Esophagus muscularis mucosa (tissue), 4 donors: ENCODE results near the gene ENO1. TPM values are rescaled to one million over a fixed set of nuclear protein-coding genes. Genes with fewer than 3 reads are reported as not detected.
"Not testable (repeated sequence)": the region's sequence is repeated elsewhere in the genome, so short reads cannot be mapped to it uniquely, and the experiment has no call there.

Source experiments
- DNase-seq: peaks from one replicate; pipeline ENCODE4 v3.0.0-alpha.2; 2017; ENCODE audit errors: extremely low spot score
- H3K27ac ChIP-seq, 4 donors: fragments of 200-600 bp; sonication (generic); replicated peaks in 1 of 4; 1 replicate in 3 of 4; 2 replicates in 1 of 4; pipeline ENCODE4 v1.5.1; 2016 to 2019; ENCODE audit warnings: mild to moderate bottlenecking in 1 of 4
- H3K27me3 ChIP-seq, 4 donors: fragments of 200-600 bp; sonication (generic); one replicate each; pipeline versions ENCODE4 v1.5.1 to v1.6.0; 2016 to 2019
- H3K36me3 ChIP-seq, 4 donors: fragments of 200-600 bp; sonication (generic); one replicate each; pipeline ENCODE4 v1.5.1; 2016 to 2019
- H3K4me1 ChIP-seq, 4 donors: fragments of 200-600 bp; sonication (generic); one replicate each; pipeline ENCODE4 v1.5.1; 2016 to 2019
- H3K4me3 ChIP-seq, 4 donors: fragments of 200-600 bp; sonication (generic); 1 replicate in 2 of 4; 2 replicates in 2 of 4; pipeline ENCODE4 v1.5.1; 2016 to 2019; ENCODE audit warnings: mild to moderate bottlenecking in 4 of 4, moderate library complexity in 1 of 4
- H3K9me3 ChIP-seq, 4 donors: fragments of 200-600 bp; sonication (generic); 1 replicate in 3 of 4; 2 replicates in 1 of 4; pipeline ENCODE4 v1.5.1; 2016 to 2019
- EP300 ChIP-seq: sonication (generic); formaldehyde crosslinking; IDR thresholded peaks from one replicate; pipeline ENCODE4 v1.6.1; 2017; ENCODE audit warnings: antibody characterized with exemption
- POLR2A ChIP-seq: fragments of 450-650 bp; IDR thresholded peaks from one replicate; pipeline ENCODE4 v1.6.1; 2017; ENCODE audit warnings: antibody characterized with exemption, moderate library complexity, mild to moderate bottlenecking, low read depth
- POLR2AphosphoS5 ChIP-seq, 2 donors: sonication (generic); formaldehyde crosslinking; IDR thresholded peaks; one replicate each; pipeline ENCODE4 v1.6.1; 2017; ENCODE audit warnings: antibody characterized with exemption in 2 of 2
- WGBS: methylation state at CpG from one replicate; pipeline ENCODE4 v1.1.5; 2018; 5-methylcytosine and 5-hydroxymethylcytosine counted together
- intact Hi-C: fragments of 100-400 bp; cut with DNase I; formaldehyde crosslinking; loops from one replicate; pipeline ENCODE4 v1.15.1; 2023
- total RNA-seq, 4 donors: library from RNA; depleted of rRNA; stranded (reverse); fragments of >200 nt; gene quantifications; one replicate each; pipeline versions ENCODE4 v1.1.0 to v1.2.1, GENCODE V29; 2016
- TF ChIP-seq, protein P1 (sequence below), 3 experiments: fragments of 200-600 bp in 2 of 3; fragments of 450-650 bp in 1 of 3; sonication (generic) in 2 of 3; IDR thresholded peaks; one replicate each; pipeline ENCODE4 v1.5.1; 2017 to 2019; ENCODE audit warnings: antibody characterized with exemption in 3 of 3, mild to moderate bottlenecking in 2 of 3, moderate library complexity in 1 of 3

Gene ENO1
- total RNA-seq, 4 donors from 2014 or later, result 595 to 895 (median 621) TPM

DNA sequence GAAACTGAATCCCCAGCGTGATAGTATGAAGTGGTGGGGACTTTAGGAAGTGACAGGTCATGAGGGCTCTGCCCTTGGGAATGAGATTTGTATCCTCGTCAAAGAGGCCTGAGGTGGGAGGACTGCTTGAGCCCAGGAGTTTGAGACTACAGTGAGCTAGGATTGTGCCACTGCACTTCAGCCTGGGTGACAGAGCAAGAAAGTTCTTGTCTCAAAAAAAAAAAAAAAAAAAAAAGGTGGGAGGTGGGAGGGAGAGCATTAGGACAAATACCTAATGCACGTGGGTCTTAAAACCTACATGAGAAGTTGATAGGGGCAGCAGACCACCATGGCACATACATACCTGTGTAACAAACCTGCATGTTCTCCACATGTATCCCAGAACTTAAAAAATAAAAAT is 37.1 kb downstream of the ENO1 start:
- Histone ChIP-seq H3K36me3 (no peaks in the 10 kb centered on the region), H3K9me3 (no peaks in the 10 kb centered on the region), H3K4me1 (peaks cover 4 to 22% (median 10%) of the 10 kb centered on the region in 4 donors), H3K4me3 (no peak overlapping the region), H3K27me3 (no peaks in the 10 kb centered on the region), H3K27ac (no peak overlapping the region)
- DNase-seq, result no peak
- intact Hi-C loops, result no loop called here
- TF ChIP-seq EP300, result no peak
- no peak for TF ChIP-seq POLR2A
- no peak for TF ChIP-seq POLR2AphosphoS5 (IDR thresholded peaks at IDR 0.05)
- TF ChIP-seq, protein P1, sequence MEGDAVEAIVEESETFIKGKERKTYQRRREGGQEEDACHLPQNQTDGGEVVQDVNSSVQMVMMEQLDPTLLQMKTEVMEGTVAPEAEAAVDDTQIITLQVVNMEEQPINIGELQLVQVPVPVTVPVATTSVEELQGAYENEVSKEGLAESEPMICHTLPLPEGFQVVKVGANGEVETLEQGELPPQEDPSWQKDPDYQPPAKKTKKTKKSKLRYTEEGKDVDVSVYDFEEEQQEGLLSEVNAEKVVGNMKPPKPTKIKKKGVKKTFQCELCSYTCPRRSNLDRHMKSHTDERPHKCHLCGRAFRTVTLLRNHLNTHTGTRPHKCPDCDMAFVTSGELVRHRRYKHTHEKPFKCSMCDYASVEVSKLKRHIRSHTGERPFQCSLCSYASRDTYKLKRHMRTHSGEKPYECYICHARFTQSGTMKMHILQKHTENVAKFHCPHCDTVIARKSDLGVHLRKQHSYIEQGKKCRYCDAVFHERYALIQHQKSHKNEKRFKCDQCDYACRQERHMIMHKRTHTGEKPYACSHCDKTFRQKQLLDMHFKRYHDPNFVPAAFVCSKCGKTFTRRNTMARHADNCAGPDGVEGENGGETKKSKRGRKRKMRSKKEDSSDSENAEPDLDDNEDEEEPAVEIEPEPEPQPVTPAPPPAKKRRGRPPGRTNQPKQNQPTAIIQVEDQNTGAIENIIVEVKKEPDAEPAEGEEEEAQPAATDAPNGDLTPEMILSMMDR (IDR thresholded peaks at IDR 0.05), result no peak
- WGBS, result 88% methylated on average over 3 of the region's 3 CpGs

DNA sequence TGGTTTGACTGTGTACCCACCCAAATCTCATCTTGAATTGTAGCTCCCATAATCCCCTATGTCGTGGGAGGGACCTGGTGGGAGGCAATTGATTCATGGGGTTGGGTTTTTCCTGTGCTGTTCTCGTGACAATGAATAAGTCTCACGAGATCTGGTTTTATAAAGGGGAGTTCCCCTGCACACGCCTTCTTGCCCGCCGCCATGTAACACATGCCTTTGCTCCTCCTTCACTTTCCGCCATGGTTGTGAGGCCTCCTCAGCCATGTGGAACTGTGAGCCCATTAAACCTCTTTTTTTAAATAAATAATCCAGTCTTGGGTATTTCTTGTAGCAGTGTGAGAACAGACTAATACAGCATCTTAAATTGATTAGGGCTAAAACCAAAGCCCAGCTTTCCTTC is 38.5 kb downstream of the ENO1 start:
- 95% methylated on average over 7 of the region's 7 CpGs for WGBS
- no peaks in the 10 kb centered on the region for H3K9me3 ChIP-seq
- intact Hi-C loops, result no loop called here
- no peak overlapping the region for H3K27ac ChIP-seq
- no peaks in the 10 kb centered on the region for H3K36me3 ChIP-seq
- H3K4me3 ChIP-seq, result no peak overlapping the region
- no peaks in the 10 kb centered on the region for H3K27me3 ChIP-seq
- TF ChIP-seq, protein P1 (IDR thresholded peaks at IDR 0.05), result no peak
- TF ChIP-seq POLR2A (no peak), EP300 (no peak), POLR2AphosphoS5 (IDR thresholded peaks at IDR 0.05) (no peak)
- H3K4me1 ChIP-seq, result peaks cover 4 to 18% (median 15%) of the 10 kb centered on the region in 4 donors
- no peak for DNase-seq

DNA sequence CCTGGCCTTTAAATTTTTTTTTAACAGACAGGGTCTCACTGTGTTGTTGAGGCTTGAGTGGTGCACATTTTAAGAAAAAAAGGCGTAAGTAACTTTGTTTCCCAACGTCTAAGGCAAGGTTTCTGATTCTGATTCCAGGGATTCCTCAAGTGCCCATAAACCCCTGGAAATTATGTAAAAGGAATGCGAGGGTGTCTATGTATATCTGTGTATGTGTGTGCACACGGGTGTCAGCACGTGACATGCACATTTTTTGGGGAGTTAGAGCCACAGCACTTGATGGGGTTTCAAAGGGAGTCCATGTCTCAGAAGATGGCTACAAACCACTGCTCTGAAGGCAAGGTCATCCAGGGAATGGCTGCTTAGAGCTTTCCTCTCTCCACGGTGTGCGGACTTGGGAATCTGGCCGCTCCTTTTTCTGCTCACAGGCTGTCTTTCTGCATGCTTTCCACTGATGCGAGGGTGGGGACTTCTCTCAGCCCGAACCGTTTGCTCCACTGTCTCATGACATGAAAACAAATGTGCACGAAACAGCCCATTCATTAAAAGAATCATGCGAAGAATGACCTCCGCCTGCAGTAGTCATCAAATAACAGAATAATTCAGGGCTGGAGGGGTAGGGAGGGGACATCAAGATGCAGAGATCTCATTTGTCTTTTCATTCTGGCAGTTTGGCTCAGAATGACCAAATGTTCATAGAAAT is 42.4 kb downstream of the ENO1 start:
- no peaks in the 10 kb centered on the region for H3K9me3 ChIP-seq
- H3K36me3 ChIP-seq, result no peaks in the 10 kb centered on the region
- intact Hi-C loops, result no loop called here
- peaks cover 0 to 10% (median 7%) of the 10 kb centered on the region in 4 donors for H3K4me1 ChIP-seq
- H3K4me3 ChIP-seq, result peak overlapping the region in 2 of 4 donors; percentile 7 to 10
- no peak overlapping the region for H3K27ac ChIP-seq
- TF ChIP-seq EP300 (no peak), POLR2A (no peak), POLR2AphosphoS5 (IDR thresholded peaks at IDR 0.05) (no peak)
- TF ChIP-seq, protein P1 (IDR thresholded peaks at IDR 0.05), result no peak
- DNase-seq, result no peak
- no peaks in the 10 kb centered on the region for H3K27me3 ChIP-seq
- 49% methylated on average over 14 of the region's 14 CpGs for WGBS

DNA sequence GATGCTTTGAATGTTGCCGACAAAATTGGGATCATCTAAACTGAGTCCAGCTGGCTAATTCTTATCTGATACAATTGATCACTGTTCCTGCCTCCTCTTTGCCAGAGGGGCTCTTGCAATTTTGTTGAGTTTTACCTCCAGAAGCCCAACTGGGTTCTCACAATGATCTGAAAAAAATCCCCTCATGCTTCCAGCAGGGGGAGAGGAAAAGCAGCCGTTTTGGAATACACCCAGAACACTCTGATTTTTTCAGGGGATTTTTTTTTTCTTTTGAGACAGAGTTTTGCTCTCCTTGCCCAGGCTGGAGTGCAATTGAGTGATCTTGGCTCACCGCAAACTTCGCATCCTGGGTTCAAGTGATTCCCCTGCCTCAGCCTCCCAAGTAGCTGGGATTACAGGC is 47.1 kb downstream of the ENO1 start:
- 50% methylated on average over 4 of the region's 4 CpGs for WGBS
- intact Hi-C loops, result no loop called here

DNA sequence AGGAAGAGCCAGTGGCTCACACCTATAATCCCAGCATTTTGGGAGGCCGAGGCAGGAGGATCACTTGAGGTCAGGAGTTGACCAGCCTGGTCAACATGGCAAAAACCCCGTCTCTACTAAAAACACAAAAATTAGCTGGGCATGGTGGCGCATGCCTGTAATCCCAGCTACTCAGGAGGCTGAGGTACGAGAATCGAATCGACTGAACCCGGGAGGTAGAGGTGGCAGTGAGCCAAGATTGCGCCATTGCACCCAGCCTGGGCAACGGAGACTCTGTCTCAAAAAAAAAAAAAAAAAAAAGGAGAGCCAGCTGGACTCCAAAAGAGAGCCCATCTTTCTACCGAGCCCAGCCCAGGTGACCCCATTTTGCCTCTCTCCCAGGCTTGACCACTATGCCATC is 47.8 kb downstream of the ENO1 start:
- H3K4me1 ChIP-seq, DNase-seq, H3K27me3 ChIP-seq, intact Hi-C loops, H3K4me3 ChIP-seq, H3K36me3 ChIP-seq, H3K9me3 ChIP-seq, H3K27ac ChIP-seq: not testable (repeated sequence)
- 88% methylated on average over 10 of the region's 10 CpGs for WGBS

More for the DNA sequence above, 47.1 kb downstream of the ENO1 start:
- H3K27me3 ChIP-seq, result no peaks in the 10 kb centered on the region
- no peak overlapping the region for H3K4me3 ChIP-seq
- H3K27ac ChIP-seq, result no peak overlapping the region
- no peak for DNase-seq
- H3K36me3 ChIP-seq, result no peaks in the 10 kb centered on the region
- no peaks in the 10 kb centered on the region for H3K9me3 ChIP-seq
- TF ChIP-seq, protein P1 (IDR thresholded peaks at IDR 0.05), result peak in 1 of 3 experiments; percentile 25
- TF ChIP-seq EP300 (no peak), POLR2AphosphoS5 (IDR thresholded peaks at IDR 0.05) (no peak), POLR2A (no peak)
- H3K4me1 ChIP-seq, result peaks cover 0 to 11% (median 6%) of the 10 kb centered on the region in 4 donors
